ENCODE measurements around the gene ARID1A. TPM values are rescaled to one million over a fixed set of nuclear protein-coding genes. Genes with fewer than 3 reads are reported as not detected.

The ARID1A gene
- total RNA-seq, 4 donors from 2014 or later = 43.4 to 72.0 (median 53.1) TPM

- peak; percentile 90 for DNase-seq
- peak within 1 kb of the TSS; percentile 73 to 90 (median 78) for H3K4me3 ChIP-seq
- peaks cover 20 to 58% (median 50%) of the 10 kb centered on the region in 4 donors for H3K4me1 ChIP-seq
- H3K9me3 ChIP-seq = no peaks in the 10 kb centered on the region
- peak within 1 kb of the TSS; percentile 98 to 99 (median 98) for H3K27ac ChIP-seq
- peak; percentile 74 to 89 (median 84) for TF ChIP-seq POLR2AphosphoS5 (IDR thresholded peaks at IDR 0.05)
- TF ChIP-seq POLR2A (IDR thresholded peaks at IDR 0.05) = peak; percentile 81
- TF ChIP-seq, protein P1, sequence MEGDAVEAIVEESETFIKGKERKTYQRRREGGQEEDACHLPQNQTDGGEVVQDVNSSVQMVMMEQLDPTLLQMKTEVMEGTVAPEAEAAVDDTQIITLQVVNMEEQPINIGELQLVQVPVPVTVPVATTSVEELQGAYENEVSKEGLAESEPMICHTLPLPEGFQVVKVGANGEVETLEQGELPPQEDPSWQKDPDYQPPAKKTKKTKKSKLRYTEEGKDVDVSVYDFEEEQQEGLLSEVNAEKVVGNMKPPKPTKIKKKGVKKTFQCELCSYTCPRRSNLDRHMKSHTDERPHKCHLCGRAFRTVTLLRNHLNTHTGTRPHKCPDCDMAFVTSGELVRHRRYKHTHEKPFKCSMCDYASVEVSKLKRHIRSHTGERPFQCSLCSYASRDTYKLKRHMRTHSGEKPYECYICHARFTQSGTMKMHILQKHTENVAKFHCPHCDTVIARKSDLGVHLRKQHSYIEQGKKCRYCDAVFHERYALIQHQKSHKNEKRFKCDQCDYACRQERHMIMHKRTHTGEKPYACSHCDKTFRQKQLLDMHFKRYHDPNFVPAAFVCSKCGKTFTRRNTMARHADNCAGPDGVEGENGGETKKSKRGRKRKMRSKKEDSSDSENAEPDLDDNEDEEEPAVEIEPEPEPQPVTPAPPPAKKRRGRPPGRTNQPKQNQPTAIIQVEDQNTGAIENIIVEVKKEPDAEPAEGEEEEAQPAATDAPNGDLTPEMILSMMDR (IDR thresholded peaks at IDR 0.05) = peak in 3 of 5 experiments; percentile 6 to 58 (median 51)
- no peak for TF ChIP-seq EP300 (IDR thresholded peaks at IDR 0.05; ENCODE audit: low read depth)
- H3K27me3 ChIP-seq = no peaks in the 10 kb centered on the region
- intact Hi-C loops (cut with DNase I; ENCODE audit: low total_unique reads) (loop anchor here (5.0 kb wide), 2 partner anchors 96 to 111 kb away; no protein-coding TSS in a partner anchor), in situ Hi-C loops (cut with MboI; ENCODE audit: low pct_ligation_motif_present in 1 of 4, low pct_unique_long_range_greater_than_20kb in 1 of 4, low sequenced_read_pairs in 3 of 4) (loop anchor here (10.0 to 25.0 kb wide), 2 partner anchors 93 to 101 kb away; partner anchors contain the start of gene ARID1A (in 4 of the 4))
- H3K36me3 ChIP-seq = no peaks in the 10 kb centered on the region
- 1% methylated on average over 40 of the region's 63 CpGs; no CpG with 5 or more reads in 1 of the 2 donors for WGBS, 2 donors (ENCODE audit: low coverage in 1 of 2)
Measured at GRCh38 chr1:26787706-26788514, 92.1 kb downstream of the ARID1A start, which contains the start of gene PIGV. Gene PIGV (plus strand): TSS chr1:26787950. CDS start chr1:26790816, 2,866 bp downstream.

- Histone ChIP-seq H3K9me3 (no peaks in the 10 kb centered on the region), H3K27ac (peak overlapping the region; percentile 98 to 99 (median 98)), H3K27me3 (no peaks in the 10 kb centered on the region), H3K4me3 (peak overlapping the region; percentile 73 to 90 (median 78)), H3K4me1 (peaks cover 20 to 53% (median 44%) of the 10 kb centered on the region in 4 donors), H3K36me3 (no peaks in the 10 kb centered on the region)
- in situ Hi-C loops (cut with MboI; ENCODE audit: low pct_ligation_motif_present in 1 of 4, low pct_unique_long_range_greater_than_20kb in 1 of 4, low sequenced_read_pairs in 3 of 4) (loop anchor here (10.0 to 25.0 kb wide), 2 partner anchors 94 to 101 kb away; partner anchors contain the start of gene ARID1A (in 4 of the 4)), intact Hi-C loops (cut with DNase I; ENCODE audit: low total_unique reads) (loop anchor here (5.0 kb wide), 2 partner anchors 96 to 111 kb away; no protein-coding TSS in a partner anchor)
- no peak for DNase-seq
- WGBS, 2 donors (ENCODE audit: low coverage in 1 of 2) = 2% methylated on average over 10 of the region's 10 CpGs; no CpG with 5 or more reads in 1 of the 2 donors
- TF ChIP-seq POLR2A (IDR thresholded peaks at IDR 0.05) (no peak), EP300 (IDR thresholded peaks at IDR 0.05; ENCODE audit: low read depth) (no peak), POLR2AphosphoS5 (IDR thresholded peaks at IDR 0.05) (no peak)
- TF ChIP-seq, protein P1 (IDR thresholded peaks at IDR 0.05) = no peak
Measured at GRCh38 chr1:26788515-26788785, 92.6 kb downstream of the ARID1A start.

- intact Hi-C loops (cut with DNase I; ENCODE audit: low total_unique reads) = loop anchor here (5.0 kb wide), 2 partner anchors 97 to 112 kb away; no protein-coding TSS in a partner anchor
- peak; percentile 91 for DNase-seq
- Histone ChIP-seq H3K4me1 (peaks cover 20 to 47% (median 38%) of the 10 kb centered on the region in 4 donors), H3K36me3 (peaks cover 0 to under 1% (median 0%) of the 10 kb centered on the region in 4 donors), H3K9me3 (no peaks in the 10 kb centered on the region), H3K27ac (peak overlapping the region; percentile 98 to 99 (median 98)), H3K4me3 (peak overlapping the region; percentile 73 to 90 (median 78)), H3K27me3 (no peaks in the 10 kb centered on the region)
- TF ChIP-seq EP300 (IDR thresholded peaks at IDR 0.05; ENCODE audit: low read depth) (no peak), POLR2A (IDR thresholded peaks at IDR 0.05) (no peak), POLR2AphosphoS5 (IDR thresholded peaks at IDR 0.05) (peak; percentile 32 to 62 (median 54))
- TF ChIP-seq, protein P1 (IDR thresholded peaks at IDR 0.05) = peak; percentile 93 to 98 (median 95)
- in situ Hi-C loops (cut with MboI; ENCODE audit: low pct_ligation_motif_present in 1 of 4, low pct_unique_long_range_greater_than_20kb in 1 of 4, low sequenced_read_pairs in 3 of 4) = loop anchor here (10.0 to 25.0 kb wide), 2 partner anchors 94 to 102 kb away; partner anchors contain the start of gene ARID1A (in 4 of the 4)
- WGBS, 2 donors (ENCODE audit: low coverage in 1 of 2) = 0% methylated on average over 15 to 19 of the region's 19 CpGs
Measured at GRCh38 chr1:26788836-26789611, 93.2 kb downstream of the ARID1A start.
